Measurements from ENCODE around the gene KMT2C.
"Not testable (repeated sequence)": the region's sequence is repeated elsewhere in the genome, so short reads cannot be mapped to it uniquely, and the experiment has no call there.

The KMT2C gene

GRCh38 chr7:152435384-152436110 is at the start of gene KMT2C:
TSS of gene KMT2C (minus strand) at chr7:152436003. CDS start at chr7:152435786, 217 bp downstream.
- H3K27ac ChIP-seq = peak within 1 kb of the TSS; percentile 95
- no peak for TF ChIP-seq CTCF (IDR thresholded peaks at IDR 0.05)
- no peak for TF ChIP-seq ZFX (IDR thresholded peaks at IDR 0.05; ENCODE audit: borderline replicate concordance)

- no peak for TF ChIP-seq ZFX (IDR thresholded peaks at IDR 0.05; ENCODE audit: borderline replicate concordance)
- TF ChIP-seq CTCF (IDR thresholded peaks at IDR 0.05) = no peak
- H3K27ac ChIP-seq = no peak overlapping the region
Observed at GRCh38 chr7:152481082-152481481, 45.3 kb upstream of the KMT2C start.

GRCh38 chr7:152480664-152481063 is 44.9 kb upstream of the KMT2C start:
- TF ChIP-seq ZFX (IDR thresholded peaks at IDR 0.05; ENCODE audit: borderline replicate concordance) = no peak
- TF ChIP-seq CTCF (IDR thresholded peaks at IDR 0.05) = no peak
- H3K27ac ChIP-seq = no peak overlapping the region

- no peak for TF ChIP-seq ZFX (IDR thresholded peaks at IDR 0.05; ENCODE audit: borderline replicate concordance)
- TF ChIP-seq CTCF (IDR thresholded peaks at IDR 0.05) = no peak
- H3K27ac ChIP-seq = no peak overlapping the region
Observed at GRCh38 chr7:152479595-152479994, 43.8 kb upstream of the KMT2C start.

GRCh38 chr7:152478140-152478539 is 42.3 kb upstream of the KMT2C start:
- TF ChIP-seq CTCF (IDR thresholded peaks at IDR 0.05) (no peak), ZFX (IDR thresholded peaks at IDR 0.05; ENCODE audit: borderline replicate concordance) (no peak)
- H3K27ac ChIP-seq = no peak overlapping the region

- TF ChIP-seq ZFX (IDR thresholded peaks at IDR 0.05; ENCODE audit: borderline replicate concordance) (no peak), CTCF (IDR thresholded peaks at IDR 0.05) (no peak)
- no peak overlapping the region for H3K27ac ChIP-seq
Observed at GRCh38 chr7:152477079-152477478, 41.3 kb upstream of the KMT2C start.

GRCh38 chr7:152476551-152476950 is 40.7 kb upstream of the KMT2C start:
- TF ChIP-seq ZFX (IDR thresholded peaks at IDR 0.05; ENCODE audit: borderline replicate concordance) = no peak
- TF ChIP-seq CTCF (IDR thresholded peaks at IDR 0.05) = no peak

GRCh38 chr7:152471023-152471620 is 35.3 kb upstream of the KMT2C start:
- not testable (repeated sequence) for H3K27ac ChIP-seq

More at GRCh38 chr7:152476551-152476950, 40.7 kb upstream of the KMT2C start:
- no peak overlapping the region for H3K27ac ChIP-seq

- H3K27ac ChIP-seq = not testable (repeated sequence)
Observed at GRCh38 chr7:152470251-152471022, 34.6 kb upstream of the KMT2C start.

GRCh38 chr7:152469576-152469975 is 33.8 kb upstream of the KMT2C start:
- H3K27ac ChIP-seq = not testable (repeated sequence)
